GM21423 (cell line): ENCODE data around the gene RBM10.

ENCODE experiments used
- ATAC-seq: cut with Tn5 transposase; IDR thresholded peaks from one replicate; pipeline ENCODE4 v1.9.1; 2021; ENCODE audit warnings: mild to moderate bottlenecking, moderate library complexity; ENCODE audit not compliant: unreplicated experiment

The RBM10 gene

GRCh38 chrX:47174846-47175587 is 30.0 kb downstream of the RBM10 start:
- no peak for ATAC-seq

GRCh38 chrX:47175588-47175980 is 30.6 kb downstream of the RBM10 start:
- ATAC-seq: no peak

GRCh38 chrX:47176101-47176740 is 31.2 kb downstream of the RBM10 start:
- ATAC-seq: no peak

GRCh38 chrX:47177079-47177478 is 32.1 kb downstream of the RBM10 start:
- no peak for ATAC-seq

- ATAC-seq: no peak
These were observed 33.3 kb downstream of the RBM10 start for GRCh38 chrX:47178337-47178736.

- no peak for ATAC-seq
These were observed 34.4 kb downstream of the RBM10 start for GRCh38 chrX:47179221-47179927.

- no peak for ATAC-seq
These were observed 34.9 kb downstream of the RBM10 start for GRCh38 chrX:47179928-47180255.

- ATAC-seq: no peak
These were observed 35.3 kb downstream of the RBM10 start for GRCh38 chrX:47180346-47180745.

GRCh38 chrX:47181301-47181700 is 36.3 kb downstream of the RBM10 start:
- no peak for ATAC-seq

GRCh38 chrX:47182106-47182700 is 37.2 kb downstream of the RBM10 start:
- no peak for ATAC-seq

GRCh38 chrX:47184486-47184885 is 39.5 kb downstream of the RBM10 start:
- no peak for ATAC-seq

GRCh38 chrX:47185241-47185640 is 40.2 kb downstream of the RBM10 start:
- no peak for ATAC-seq

- ATAC-seq: no peak
These were observed 41.2 kb downstream of the RBM10 start for GRCh38 chrX:47186096-47186740.

GRCh38 chrX:47187106-47187677 is 42.2 kb downstream of the RBM10 start:
- no peak for ATAC-seq

- ATAC-seq: no peak
These were observed 44.9 kb downstream of the RBM10 start for GRCh38 chrX:47189906-47190305.

- peak; percentile 49 for ATAC-seq
These were observed 45.6 kb downstream of the RBM10 start for GRCh38 chrX:47190445-47191269.

- ATAC-seq: no peak
These were observed 46.3 kb downstream of the RBM10 start for GRCh38 chrX:47191331-47191730.

GRCh38 chrX:47191806-47192401 is 46.9 kb downstream of the RBM10 start:
- no peak for ATAC-seq

- peak; percentile 61 for ATAC-seq
These were observed 48.6 kb downstream of the RBM10 start, which contains the start of gene UBA1 for GRCh38 chrX:47193475-47194193. UBA1 (plus strand) TSS chrX:47193829; CDS start chrX:47198803, 4,974 bp downstream.
